Astrocyte (in vitro differentiated cells and primary cell): ENCODE results near the gene FRRS1. TPM values are rescaled to one million over a fixed set of nuclear protein-coding genes. Genes with fewer than 3 reads are reported as not detected.

Experiments
- DNase-seq: peaks from one replicate; pipeline ENCODE4 v3.0.0-alpha.2; 2010; ENCODE audit warnings: low read depth
- FAIRE-seq: peaks from 2 replicates; lab custom pipeline; 2011; peaks lifted over from hg19 to GRCh38; lab: Jason Lieb, UNC
- H2AFZ ChIP-seq: 2 replicates; pipeline ENCODE4 v1.6.0; 2012; ENCODE audit warnings: low read depth, low read length, inconsistent platforms
- H3K27ac ChIP-seq: 2 replicates; pipeline ENCODE4 v1.5.1; 2011; ENCODE audit warnings: low read depth, low read length, inconsistent platforms
- H3K27me3 ChIP-seq: 2 replicates; pipeline ENCODE4 v1.6.0; 2011; ENCODE audit warnings: low read length, inconsistent platforms; ENCODE audit not compliant: insufficient read depth
- H3K36me3 ChIP-seq: 2 replicates; pipeline ENCODE4 v1.5.1; 2011; ENCODE audit warnings: low read length, inconsistent platforms; ENCODE audit not compliant: insufficient read depth
- H3K4me1 ChIP-seq: 2 replicates; pipeline ENCODE4 v1.5.1; 2011; ENCODE audit warnings: low read length, inconsistent platforms; ENCODE audit not compliant: insufficient read depth
- H3K4me2 ChIP-seq: 2 replicates; pipeline ENCODE4 v1.6.0; 2012; ENCODE audit warnings: low read length, inconsistent platforms
- H3K4me3 ChIP-seq: 2 replicates; pipeline ENCODE4 v1.5.1; 2011; ENCODE audit warnings: low read depth, mild to moderate bottlenecking, low read length, inconsistent platforms; ENCODE audit not compliant: insufficient read depth
- H3K79me2 ChIP-seq: 2 replicates; pipeline ENCODE4 v1.6.0; 2012; ENCODE audit warnings: mild to moderate bottlenecking, low read length, inconsistent platforms; ENCODE audit not compliant: insufficient read depth
- H3K9ac ChIP-seq: 2 replicates; pipeline ENCODE4 v1.6.0; 2012; ENCODE audit warnings: mild to moderate bottlenecking, low read length, inconsistent platforms
- H3K9me3 ChIP-seq: 2 replicates; pipeline ENCODE4 v1.5.1; 2012; ENCODE audit warnings: low read depth, mild to moderate bottlenecking, low read length, inconsistent platforms; ENCODE audit not compliant: insufficient read depth
- H4K20me1 ChIP-seq: 2 replicates; pipeline ENCODE4 v1.6.0; 2012; ENCODE audit warnings: low read length, inconsistent platforms; ENCODE audit not compliant: insufficient read depth
- H3K27ac Mint-ChIP-seq: one replicate; pipeline ENCODE4 v1.8.0; 2021; ENCODE audit warnings: mild to moderate bottlenecking, mixed read lengths; ENCODE audit not compliant: unreplicated experiment
- H3K27me3 Mint-ChIP-seq: one replicate; pipeline ENCODE4 v1.8.0; 2021; ENCODE audit warnings: low read depth, mixed read lengths; ENCODE audit not compliant: unreplicated experiment
- H3K36me3 Mint-ChIP-seq: one replicate; pipeline ENCODE4 v1.8.0; 2021; ENCODE audit warnings: low read depth, mixed read lengths; ENCODE audit not compliant: unreplicated experiment
- H3K4me1 Mint-ChIP-seq: one replicate; pipeline ENCODE4 v1.8.0; 2021; ENCODE audit warnings: low read depth, mixed read lengths; ENCODE audit not compliant: unreplicated experiment
- H3K4me3 Mint-ChIP-seq: one replicate; pipeline ENCODE4 v1.8.0; 2021; ENCODE audit warnings: mild to moderate bottlenecking, moderate library complexity, mixed read lengths; ENCODE audit not compliant: unreplicated experiment
- H3K9me3 Mint-ChIP-seq: one replicate; pipeline ENCODE4 v1.8.0; 2021; ENCODE audit warnings: mild to moderate bottlenecking, mixed read lengths; ENCODE audit not compliant: unreplicated experiment
- CTCF ChIP-seq: IDR thresholded peaks from 2 replicates; pipeline ENCODE4 v1.5.1; 2011; ENCODE audit warnings: low read depth, mild to moderate bottlenecking, inconsistent platforms, low read length, moderate library complexity; ENCODE audit not compliant: insufficient read depth
- EZH2 ChIP-seq: IDR thresholded peaks from 2 replicates; pipeline ENCODE4 v1.6.1; 2012; ENCODE audit warnings: mild to moderate bottlenecking, low read length, inconsistent platforms; ENCODE audit not compliant: insufficient read depth
- total RNA-seq: library from RNA; stranded (reverse); gene quantifications from 2 replicates; pipeline ENCODE4 v1.2.1, GENCODE V29; 2021

FRRS1 gene
- total RNA-seq, 1 donor from 2014 or later, result 4.5 TPM

GRCh38 chr1:99745684-99746083, 20.8 kb downstream of the FRRS1 start:
- FAIRE-seq, result no peak
- H3K4me3 ChIP-seq, result no peak overlapping the region
- no peaks in the 10 kb centered on the region for H4K20me1 ChIP-seq
- no peaks in the 10 kb centered on the region for H3K27me3 ChIP-seq
- no peak overlapping the region for H3K27ac Mint-ChIP-seq
- H3K36me3 ChIP-seq, result no peaks in the 10 kb centered on the region
- H3K4me3 Mint-ChIP-seq, result no peak overlapping the region
- H3K4me2 ChIP-seq, result no peak overlapping the region
- H3K9me3 Mint-ChIP-seq, result no peaks in the 10 kb centered on the region
- H3K27ac ChIP-seq, result no peak overlapping the region
- no peaks in the 10 kb centered on the region for H3K27me3 Mint-ChIP-seq
- H3K4me1 Mint-ChIP-seq, result peaks cover 5% of the 10 kb centered on the region
- TF ChIP-seq CTCF, result no peak
- no peak for TF ChIP-seq EZH2
- no peaks in the 10 kb centered on the region for H3K4me1 ChIP-seq
- H3K79me2 ChIP-seq, result no peaks in the 10 kb centered on the region
- DNase-seq, result no peak
- peaks cover 6% of the 10 kb centered on the region for H3K36me3 Mint-ChIP-seq
- H2AFZ ChIP-seq, result no peak overlapping the region
- no peaks in the 10 kb centered on the region for H3K9me3 ChIP-seq
- H3K9ac ChIP-seq, result no peak overlapping the region

GRCh38 chr1:99745061-99745460, 21.4 kb downstream of the FRRS1 start:
- no peaks in the 10 kb centered on the region for H3K9me3 Mint-ChIP-seq
- H3K36me3 Mint-ChIP-seq, result peaks cover 6% of the 10 kb centered on the region
- Histone ChIP-seq H3K4me1 (no peaks in the 10 kb centered on the region), H2AFZ (no peak overlapping the region), H3K9ac (no peak overlapping the region), H3K4me2 (no peak overlapping the region), H3K36me3 (no peaks in the 10 kb centered on the region), H3K27me3 (no peaks in the 10 kb centered on the region), H3K4me3 (no peak overlapping the region), H3K9me3 (no peaks in the 10 kb centered on the region), H3K27ac (no peak overlapping the region), H3K79me2 (no peaks in the 10 kb centered on the region), H4K20me1 (no peaks in the 10 kb centered on the region)
- no peaks in the 10 kb centered on the region for H3K27me3 Mint-ChIP-seq
- no peak for FAIRE-seq
- TF ChIP-seq CTCF (no peak), EZH2 (no peak)
- H3K4me1 Mint-ChIP-seq, result peaks cover 5% of the 10 kb centered on the region
- no peak for DNase-seq
- no peak overlapping the region for H3K27ac Mint-ChIP-seq
- H3K4me3 Mint-ChIP-seq, result no peak overlapping the region

GRCh38 chr1:99740141-99740540, 26.3 kb downstream of the FRRS1 start:
- H3K9me3 ChIP-seq, result no peaks in the 10 kb centered on the region
- DNase-seq (no peak), FAIRE-seq (no peak)
- no peaks in the 10 kb centered on the region for H3K27me3 Mint-ChIP-seq
- no peaks in the 10 kb centered on the region for H3K79me2 ChIP-seq
- no peaks in the 10 kb centered on the region for H3K36me3 ChIP-seq
- H3K27ac Mint-ChIP-seq, result no peak overlapping the region
- no peak overlapping the region for H3K9ac ChIP-seq
- no peaks in the 10 kb centered on the region for H4K20me1 ChIP-seq
- no peaks in the 10 kb centered on the region for H3K9me3 Mint-ChIP-seq
- H3K36me3 Mint-ChIP-seq, result no peaks in the 10 kb centered on the region
- H2AFZ ChIP-seq, result no peak overlapping the region
- no peak for TF ChIP-seq EZH2
- TF ChIP-seq CTCF, result no peak
- H3K4me3 Mint-ChIP-seq, result no peak overlapping the region
- H3K4me3 ChIP-seq, result no peak overlapping the region
- H3K4me1 ChIP-seq, result no peaks in the 10 kb centered on the region
- no peaks in the 10 kb centered on the region for H3K27me3 ChIP-seq
- H3K27ac ChIP-seq, result no peak overlapping the region
- H3K4me1 Mint-ChIP-seq, result peaks cover 5% of the 10 kb centered on the region
- no peak overlapping the region for H3K4me2 ChIP-seq
